H1 (cell line): ENCODE measurements around the gene NPM1. TPM values are rescaled to one million over a fixed set of nuclear protein-coding genes. Genes with fewer than 3 reads are reported as not detected.

ENCODE experiments used
- ATF3 ChIP-seq: IDR thresholded peaks from 2 replicates; pipeline ENCODE4 v1.6.1; 2011; ENCODE audit warnings: low read depth, mild to moderate bottlenecking, low read length; ENCODE audit not compliant: insufficient read depth
- CBX5 ChIP-seq: fragments of 300-800, 300-1000 bp; sonication (generic); IDR thresholded peaks from 2 replicates; pipeline ENCODE4 v1.7.1; 2016; ENCODE audit warnings: antibody characterized with exemption, low read length, low read depth
- SAP30 ChIP-seq: fragments of 300-600 bp; sonication (generic); IDR thresholded peaks from 2 replicates; pipeline ENCODE4 v1.7.1; 2012; ENCODE audit warnings: low read length, moderate library complexity, mild to moderate bottlenecking, inconsistent platforms; ENCODE audit not compliant: insufficient read depth, insufficient replicate concordance
- polyA plus RNA-seq, 7 experiments: library from polyadenylated mRNA; depleted of rRNA in 3 of 7; stranded (reverse) in 5 of 7; unstranded in 2 of 7; fragments of >200 nt in 5 of 7; fragments of 200-250 nt in 2 of 7; gene quantifications; 1 replicate in 5 of 7; 2 replicates in 1 of 7; 4 replicates in 1 of 7; pipeline versions ENCODE4 v1.2.1 to v1.2.3, GENCODE V29; 2011 to 2013; ENCODE audit warnings: missing spikeins in 2 of 7, mixed read lengths in 2 of 7
- total RNA-seq: library from RNA; stranded (reverse); fragmentation: NEBNext Ultra II Directional; extraction: Animal tissue kit (Norgen Biotek cat#: 25700); gene quantifications from 2 replicates; pipeline ENCODE4 v1.2.1, GENCODE V29; 2021

The NPM1 gene
- total and polyA plus RNA-seq, 2 of the 8 experiments (the other 6 are each of a cell fraction or from before 2014, with no cell fraction given): 2,182 to 4,042 TPM

DNA sequence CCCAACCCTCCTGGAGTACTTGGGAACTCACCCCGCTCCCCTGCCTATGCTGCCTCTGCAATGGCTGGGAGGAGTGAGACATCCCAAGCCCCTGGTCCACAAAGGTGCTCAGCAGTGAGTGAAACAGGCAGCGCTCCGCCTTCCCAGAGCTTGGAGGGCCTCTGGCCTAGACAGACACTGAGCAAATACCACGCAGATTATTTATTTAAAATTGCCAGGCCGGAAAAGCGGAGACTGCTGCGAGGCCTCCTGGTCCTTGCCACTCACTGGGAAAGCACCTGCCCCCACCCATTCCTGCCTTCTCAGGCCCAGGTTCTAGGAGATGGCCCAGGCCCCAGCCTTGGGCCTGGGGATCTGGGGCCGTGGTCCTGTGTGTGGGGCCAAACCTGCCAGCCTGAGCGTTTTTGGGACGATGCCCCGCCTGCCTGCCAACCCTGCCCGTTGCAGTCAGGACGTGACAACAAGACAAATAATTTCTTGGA is 49.2 kb downstream of the NPM1 start (continued):
- no peak for TF ChIP-seq SAP30
- TF ChIP-seq CBX5: no peak
- no peak for TF ChIP-seq ATF3
